GM21381 (cell line): ENCODE results near the gene PIH1D2.
"Not testable (repeated sequence)": the region's sequence is repeated elsewhere in the genome, so short reads cannot be mapped to it uniquely, and the experiment has no call there.

Experiments
- ATAC-seq: cut with Tn5 transposase; IDR thresholded peaks from one replicate; pipeline ENCODE4 v1.9.1; 2021; ENCODE audit warnings: mild to moderate bottlenecking, moderate library complexity; ENCODE audit not compliant: unreplicated experiment

Gene PIH1D2

DNA sequence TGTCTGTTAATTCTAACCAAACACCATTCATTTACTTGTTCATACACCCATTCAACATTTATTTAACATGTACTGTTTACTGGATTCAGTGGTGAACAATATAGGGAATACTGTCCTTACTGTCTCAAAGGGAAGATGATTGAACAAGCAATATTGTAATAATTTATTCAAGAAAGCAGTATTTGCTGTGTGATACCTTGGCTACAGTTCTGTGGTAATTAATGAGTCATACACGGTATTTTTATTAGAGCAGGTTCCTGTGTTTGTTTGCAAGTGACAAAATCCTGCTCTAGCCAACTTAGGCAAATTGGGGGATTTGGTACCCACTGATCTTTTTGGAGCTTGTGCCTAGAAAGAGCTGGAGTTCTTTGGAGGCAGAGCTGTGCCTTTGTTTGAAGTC, 15.7 kb downstream of the PIH1D2 start:
- no peak for ATAC-seq

DNA sequence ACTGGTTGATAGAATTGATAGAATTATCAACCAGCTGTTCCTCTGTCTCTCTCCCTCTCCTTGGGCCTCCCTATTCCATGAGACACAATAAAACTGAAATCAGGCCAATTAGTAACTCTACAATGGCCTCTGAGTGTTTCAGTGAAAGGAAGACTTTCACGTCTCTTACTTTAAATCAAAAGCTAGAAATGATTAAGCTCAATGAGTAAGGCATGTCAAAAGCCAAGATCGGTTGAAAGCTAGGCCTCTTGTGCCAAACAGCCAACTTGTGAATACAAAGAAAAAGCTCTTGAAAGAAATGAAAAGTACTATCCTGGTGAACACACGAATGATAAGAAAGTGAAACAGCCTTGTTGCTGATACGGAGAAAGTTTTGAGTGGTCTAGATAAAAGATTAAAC, 16.6 kb downstream of the PIH1D2 start:
- ATAC-seq = no peak

DNA sequence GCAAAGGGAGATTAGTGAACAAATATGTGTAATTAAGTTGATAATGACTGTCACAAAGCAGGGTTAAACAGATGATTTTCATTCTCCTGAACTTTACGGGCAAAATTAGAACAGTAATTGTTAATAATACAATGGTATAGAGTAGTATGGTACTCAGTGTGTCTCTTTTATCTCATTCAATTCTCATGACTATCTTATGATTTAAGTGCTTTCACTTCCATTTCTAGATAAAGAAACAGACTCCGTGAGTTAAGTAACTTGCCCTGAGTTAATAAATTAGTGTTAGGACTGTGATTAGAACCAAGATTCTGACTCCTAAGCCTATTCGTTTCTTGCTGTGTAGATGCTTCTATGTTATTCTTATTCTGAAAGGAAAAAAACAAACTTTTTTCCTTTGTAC, 22.0 kb downstream of the PIH1D2 start:
- no peak for ATAC-seq

- peak; percentile 90 for ATAC-seq
Observed at GRCh38 chr11:112050721-112051120, 23.1 kb downstream of the PIH1D2 start.

DNA sequence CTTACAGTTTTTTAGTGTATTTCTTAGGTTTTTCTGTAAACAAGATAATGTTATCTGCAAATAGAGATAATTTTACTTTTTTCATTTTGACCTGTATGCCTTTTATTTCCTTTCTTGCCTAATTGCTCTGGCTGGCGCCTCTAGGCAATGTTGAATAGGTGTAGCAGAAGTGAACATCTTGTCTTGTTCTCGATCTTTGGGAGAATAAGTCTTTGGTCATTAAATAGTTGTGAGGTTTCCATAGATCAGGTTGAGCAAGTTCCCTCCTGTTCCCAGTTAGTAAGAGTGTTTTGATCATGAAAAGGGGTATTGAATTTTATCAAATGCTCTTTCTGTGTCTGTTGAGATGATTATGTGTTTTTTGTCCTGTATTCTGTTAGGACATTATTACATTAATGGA, 24.0 kb downstream of the PIH1D2 start:
- no peak for ATAC-seq

DNA sequence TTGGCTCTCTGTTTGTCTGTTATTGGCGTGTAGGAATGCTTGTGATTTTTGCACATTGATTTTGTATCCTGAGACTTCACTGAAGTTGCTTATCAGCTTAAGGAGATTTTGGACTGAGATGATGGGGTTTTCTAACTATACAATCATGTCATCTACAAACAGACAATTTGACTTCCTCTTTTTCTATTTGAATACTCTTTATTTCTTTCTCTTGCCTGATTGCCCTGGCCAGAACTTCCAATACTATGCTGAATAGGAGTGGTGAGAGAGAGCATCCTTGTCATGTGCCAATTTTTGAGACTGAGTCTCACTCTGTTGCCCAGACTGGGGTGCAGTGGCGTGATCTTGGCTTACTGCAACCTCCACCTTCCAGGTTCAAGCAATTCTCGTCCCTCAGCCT, 25.6 kb downstream of the PIH1D2 start:
- ATAC-seq = not testable (repeated sequence)

GRCh38 chr11:112046647-112047046, 27.2 kb downstream of the PIH1D2 start:
- not testable (repeated sequence) for ATAC-seq

- ATAC-seq = no peak
Observed at GRCh38 chr11:112044961-112045360, 28.9 kb downstream of the PIH1D2 start.

GRCh38 chr11:112042961-112043304, 30.9 kb downstream of the PIH1D2 start:
- ATAC-seq = no peak

GRCh38 chr11:112042161-112042960, 31.5 kb downstream of the PIH1D2 start:
- ATAC-seq = no peak

GRCh38 chr11:112037527-112037926, 36.3 kb downstream of the PIH1D2 start:
- ATAC-seq = no peak

GRCh38 chr11:112033902-112034301, 39.9 kb downstream of the PIH1D2 start:
- no peak for ATAC-seq

GRCh38 chr11:112029460-112029859, 44.4 kb downstream of the PIH1D2 start:
- ATAC-seq = no peak

DNA sequence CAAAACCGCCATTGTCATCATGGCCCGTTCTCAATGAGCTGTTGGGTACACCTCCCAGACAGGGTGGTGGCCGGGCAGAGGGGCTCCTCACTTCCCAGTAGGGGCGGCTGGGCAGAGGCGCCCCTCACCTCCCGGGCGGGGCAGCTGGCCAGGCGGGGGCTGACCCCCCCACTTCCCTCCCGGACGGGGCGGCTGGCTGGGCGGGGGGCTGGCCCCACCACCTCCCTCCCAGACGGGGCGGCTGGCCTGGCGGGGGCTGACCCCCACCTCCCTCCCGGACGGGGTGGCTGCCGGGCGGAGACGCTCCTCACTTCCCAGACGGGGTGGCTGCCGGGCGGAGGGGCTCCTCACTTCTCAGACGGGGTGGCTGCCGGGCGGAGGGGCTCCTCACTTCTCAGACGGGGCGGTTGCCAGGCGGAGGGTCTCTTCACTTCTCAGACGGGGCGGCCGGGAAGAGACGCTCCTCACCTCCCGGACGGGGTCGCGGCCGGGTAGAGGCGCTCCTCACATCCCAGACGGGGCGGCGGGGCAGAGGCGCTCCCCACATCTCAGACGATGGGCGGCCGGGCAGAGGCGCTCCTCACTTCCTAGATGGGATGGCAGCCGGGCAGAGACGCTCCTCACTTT, 46.9 kb downstream of the PIH1D2 start:
- not testable (repeated sequence) for ATAC-seq

- no peak for ATAC-seq
Observed at GRCh38 chr11:112025707-112026106, 48.1 kb downstream of the PIH1D2 start.

DNA sequence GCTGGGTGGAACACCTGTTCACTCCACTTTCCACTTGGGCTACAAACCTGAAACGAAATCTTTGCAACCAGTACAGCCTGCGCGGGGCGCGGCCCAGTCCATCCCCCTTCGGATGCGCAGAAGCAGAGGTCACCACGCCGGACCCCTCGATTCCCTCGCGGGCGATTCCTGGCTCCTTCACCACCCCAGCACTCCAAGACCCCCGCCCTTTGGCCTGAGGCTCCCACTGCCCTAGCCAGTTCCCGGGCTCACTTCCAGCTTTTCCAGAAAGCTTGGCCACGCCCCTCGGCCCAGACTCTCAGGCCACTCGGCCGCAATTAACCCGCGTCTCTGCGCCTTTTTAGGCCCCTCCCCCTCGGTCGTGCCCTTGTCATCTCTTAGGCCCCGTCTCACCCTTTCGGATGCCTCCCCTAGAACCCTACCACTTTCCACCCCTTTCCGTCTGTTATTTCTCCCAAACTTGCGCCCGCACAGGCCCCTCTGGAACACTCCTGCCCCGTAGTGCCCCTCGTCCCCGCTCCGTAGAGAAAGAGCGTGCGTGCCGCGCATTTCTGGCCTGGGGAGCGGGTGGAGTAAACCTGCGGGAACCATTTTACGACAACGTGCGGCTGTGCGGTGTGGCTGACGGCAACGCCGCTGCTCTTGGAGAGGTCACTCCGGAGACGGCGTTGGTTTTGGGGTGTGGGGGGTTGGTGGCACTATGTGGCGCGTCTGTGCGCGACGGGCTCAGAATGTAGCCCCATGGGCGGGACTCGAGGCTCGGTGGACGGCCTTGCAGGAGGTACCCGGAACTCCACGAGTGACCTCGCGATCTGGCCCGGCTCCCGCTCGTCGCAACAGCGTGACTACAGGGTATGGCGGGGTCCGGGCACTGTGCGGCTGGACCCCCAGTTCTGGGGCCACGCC, 48.8 kb downstream of the PIH1D2 start, which contains the start of gene DLAT:
TSS of gene DLAT (plus strand) at position 636 of the 906 bp plus-strand sequence. CDS start at position 701, 65 bp downstream.
- ATAC-seq = peak; percentile 74

DNA sequence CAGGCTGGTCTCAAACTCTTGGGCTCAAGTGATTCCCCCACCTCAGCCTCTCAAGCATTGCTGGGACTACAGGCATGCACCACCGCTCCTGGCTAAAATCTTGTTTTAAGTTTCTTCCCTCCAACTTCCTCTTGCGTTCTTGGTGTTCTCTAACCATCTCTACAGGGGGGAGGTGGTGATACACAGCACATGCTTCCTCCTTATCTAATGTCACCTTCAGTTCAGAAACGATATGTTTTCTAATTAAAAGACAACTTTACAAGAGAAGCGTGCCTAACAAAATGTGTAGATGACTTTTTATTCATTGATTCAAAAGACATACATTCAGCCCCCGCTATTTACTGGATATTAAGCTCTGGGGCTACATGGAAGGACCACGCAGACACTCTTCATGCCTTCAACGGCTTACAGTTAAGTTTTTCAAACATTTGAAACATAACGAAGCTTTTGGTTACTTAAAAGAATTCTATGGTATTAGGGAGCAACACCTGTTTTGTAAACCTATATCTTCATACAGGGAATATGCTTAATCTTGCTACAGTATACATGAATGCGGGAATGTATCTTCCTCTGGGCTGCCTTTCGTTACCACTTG, 49.5 kb downstream of the PIH1D2 start:
- no peak for ATAC-seq

- no peak for ATAC-seq
Observed at GRCh38 chr11:112023104-112023503, 50.7 kb downstream of the PIH1D2 start.

DNA sequence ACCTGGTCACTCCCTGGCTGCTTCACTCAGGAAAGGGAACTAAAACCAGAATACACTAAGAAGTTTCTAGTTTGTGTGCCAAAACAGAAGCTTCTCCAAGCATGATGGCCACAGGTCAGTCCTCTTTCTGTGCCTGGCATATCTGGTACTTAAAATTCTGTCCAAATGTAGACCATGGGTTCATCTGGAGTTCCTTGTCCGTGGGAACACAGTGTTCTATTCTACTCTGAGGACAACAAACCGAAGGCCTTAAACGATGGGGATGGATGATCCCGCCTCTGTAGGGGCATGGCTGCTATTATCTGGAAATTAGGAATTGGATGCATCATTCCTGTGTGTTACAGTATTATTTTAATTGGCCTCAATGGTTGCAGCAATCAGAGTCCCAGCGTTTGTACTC, 54.8 kb downstream of the PIH1D2 start:
- ATAC-seq = no peak
